A172 (cell line): ENCODE measurements around the gene PLPP3. TPM values are rescaled to one million over a fixed set of nuclear protein-coding genes. Genes with fewer than 3 reads are reported as not detected.
A peak's percentile ranks its signal among the peaks of the same experiment; 100 is the strongest.

Source experiments
- DNase-seq: peaks from one replicate; pipeline ENCODE4 v3.0.0-alpha.2; 2015; ENCODE audit warnings: low spot score
- total RNA-seq: library from RNA; depleted of rRNA; stranded (reverse); fragments of >200 nt; shearing (Covaris generic); gene quantifications from 2 replicates; pipeline ENCODE4 v1.2.3, GENCODE V29; 2014

PLPP3 gene
- total RNA-seq, 1 experiment from 2014 or later, result 2.8 TPM

DNA sequence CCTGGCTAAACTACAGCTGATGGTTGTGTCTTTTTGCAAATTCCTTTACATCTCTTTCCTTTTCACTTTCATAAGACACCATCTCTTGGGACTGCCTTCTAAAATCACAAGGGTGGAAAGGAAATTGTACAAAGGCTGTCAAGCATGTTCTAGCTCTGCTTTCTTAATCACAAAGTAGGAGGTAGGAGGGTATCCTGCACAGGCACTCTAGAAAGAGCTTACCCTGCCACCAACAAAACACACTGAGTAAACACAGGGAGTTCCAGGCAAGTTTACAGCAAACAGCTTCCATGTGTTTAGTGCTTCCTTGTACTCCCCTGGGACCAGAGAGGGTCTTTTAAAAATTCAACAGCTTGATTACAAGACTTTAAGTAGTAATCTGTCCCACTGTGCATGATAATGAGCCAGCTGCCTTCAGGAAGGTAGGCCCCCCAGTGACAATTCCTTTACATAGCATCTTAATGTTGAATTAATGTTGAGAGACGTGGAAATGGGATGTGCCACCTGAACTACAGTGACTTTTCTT, 2.4 kb downstream of the PLPP3 start:
- DNase-seq, result peak; percentile 16

DNA sequence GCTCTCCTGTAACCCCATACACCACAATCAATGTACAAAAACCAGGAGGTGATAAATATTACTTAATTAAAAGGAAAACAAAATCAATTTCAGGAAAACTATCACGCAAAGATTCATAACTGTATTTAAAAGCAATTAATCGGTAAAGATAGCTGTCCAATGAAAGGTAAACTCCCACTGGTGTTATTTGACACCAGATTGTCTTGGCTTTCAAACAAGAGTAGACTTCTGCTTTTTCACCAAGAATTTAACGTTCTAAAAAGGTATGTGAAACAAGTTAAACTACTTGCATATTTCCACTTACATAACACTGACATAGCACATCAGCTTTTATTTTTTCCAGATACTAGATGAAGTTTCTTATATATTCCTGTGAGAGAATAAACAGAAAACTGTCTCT, 3.5 kb downstream of the PLPP3 start:
- DNase-seq, result no peak

DNA sequence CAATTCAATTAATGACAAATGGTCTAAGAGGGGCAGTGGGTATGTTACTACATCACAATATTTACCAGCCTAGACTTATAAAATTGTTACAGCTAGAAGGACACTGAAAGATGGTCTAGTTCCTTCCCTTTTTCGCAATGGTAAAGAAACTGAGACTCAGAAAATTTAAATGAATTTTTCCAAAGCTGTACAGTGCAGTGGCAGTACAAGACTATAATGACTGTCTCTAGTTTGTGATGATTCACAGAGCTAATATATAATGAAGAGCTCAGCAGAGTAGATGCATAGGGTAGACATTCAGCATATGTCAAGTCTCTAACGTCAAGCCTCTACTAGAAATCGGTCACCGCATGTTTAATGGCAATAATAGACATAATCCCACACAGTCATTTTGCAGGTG, 4.6 kb downstream of the PLPP3 start:
- no peak for DNase-seq

DNA sequence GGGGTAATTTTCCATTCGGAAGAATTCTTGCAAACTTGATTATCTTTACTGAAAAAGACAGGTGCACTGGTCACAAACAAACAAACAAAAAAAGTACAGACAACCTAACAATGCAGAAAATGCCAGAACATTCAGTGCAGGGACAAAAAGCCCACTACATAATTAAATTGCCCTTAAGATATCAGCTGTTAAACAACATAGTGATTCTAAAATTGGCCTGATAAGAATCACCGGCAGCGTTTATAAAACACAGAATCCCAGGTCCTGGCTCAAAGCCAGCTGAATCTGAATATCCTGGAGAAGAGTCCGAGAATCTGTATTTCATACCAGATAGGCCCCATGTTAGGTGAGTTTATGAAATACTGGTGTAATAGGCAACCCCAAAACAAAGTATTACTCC, 6.1 kb downstream of the PLPP3 start:
- DNase-seq, result no peak

DNA sequence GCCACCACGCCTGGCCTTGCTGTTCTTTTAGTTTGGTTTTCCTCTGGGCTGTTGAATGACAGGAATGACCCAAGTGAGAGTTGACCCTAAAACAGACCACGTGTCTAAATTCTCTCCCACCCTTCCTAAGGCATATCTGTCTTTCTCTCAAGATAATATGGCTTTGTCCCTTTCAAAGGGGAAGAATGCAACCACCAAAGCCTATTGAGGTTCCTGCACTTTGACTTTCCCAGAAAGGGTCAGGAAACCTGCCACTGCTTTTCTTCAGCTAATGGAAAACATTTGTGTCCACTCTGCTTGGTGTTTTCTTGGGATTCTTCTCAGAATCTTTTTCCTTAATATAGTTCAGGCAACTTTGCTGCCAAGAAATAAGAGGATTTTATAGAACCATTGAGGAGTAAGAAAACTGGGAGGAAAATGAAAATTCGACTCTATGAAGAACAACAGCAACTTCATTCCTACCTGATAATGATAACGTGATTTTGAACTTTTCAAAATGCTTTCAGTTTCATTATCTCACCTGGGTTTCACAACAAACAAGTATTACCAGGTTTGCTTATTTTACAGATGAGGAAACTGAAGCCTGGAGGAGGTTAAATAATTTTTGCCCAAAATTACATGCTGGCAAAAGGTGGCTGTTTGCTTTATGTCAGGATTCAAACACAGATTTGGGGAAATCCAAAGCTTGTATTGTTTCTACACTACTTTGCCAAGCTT, 6.9 kb downstream of the PLPP3 start:
- DNase-seq, result no peak

DNA sequence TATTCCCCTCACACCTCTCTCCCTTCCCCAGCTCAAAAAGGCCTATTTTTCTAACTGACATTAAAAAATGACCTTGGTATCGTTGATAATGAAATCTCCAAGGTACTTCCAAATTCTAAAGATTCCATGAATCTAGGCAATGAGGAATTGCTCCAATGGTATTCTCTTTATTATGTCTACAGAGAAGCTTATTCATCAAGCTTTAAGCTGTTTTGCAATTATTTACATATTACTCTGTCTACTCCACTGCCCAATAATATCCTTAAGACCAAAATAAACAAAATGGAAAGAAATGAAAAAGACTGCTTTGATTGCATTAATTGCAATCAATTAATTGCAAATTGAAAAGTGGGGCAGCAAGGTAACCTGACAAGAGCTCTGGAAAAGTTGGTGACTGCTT, 7.9 kb downstream of the PLPP3 start:
- no peak for DNase-seq

DNA sequence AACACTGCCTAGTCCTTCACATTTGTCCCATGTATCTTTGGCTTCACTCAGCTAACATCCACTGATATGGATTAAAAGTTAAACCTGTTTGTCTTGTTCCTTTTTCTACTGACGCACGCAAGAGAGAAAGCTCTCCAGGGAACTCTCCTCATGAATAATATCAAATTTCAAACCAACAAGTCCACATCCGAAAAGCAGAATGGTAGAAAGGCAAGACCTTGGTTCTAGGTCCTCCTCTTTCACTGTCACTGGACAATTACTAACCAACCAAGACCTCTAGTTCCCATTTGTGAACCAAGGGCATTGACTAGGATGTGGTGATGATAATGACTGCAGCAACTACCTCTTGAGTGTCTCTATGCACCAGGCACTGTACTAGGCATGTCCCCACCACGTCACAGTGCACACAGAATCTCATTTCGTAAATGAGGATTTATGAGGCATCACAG, 8.4 kb downstream of the PLPP3 start:
- DNase-seq, result no peak

DNA sequence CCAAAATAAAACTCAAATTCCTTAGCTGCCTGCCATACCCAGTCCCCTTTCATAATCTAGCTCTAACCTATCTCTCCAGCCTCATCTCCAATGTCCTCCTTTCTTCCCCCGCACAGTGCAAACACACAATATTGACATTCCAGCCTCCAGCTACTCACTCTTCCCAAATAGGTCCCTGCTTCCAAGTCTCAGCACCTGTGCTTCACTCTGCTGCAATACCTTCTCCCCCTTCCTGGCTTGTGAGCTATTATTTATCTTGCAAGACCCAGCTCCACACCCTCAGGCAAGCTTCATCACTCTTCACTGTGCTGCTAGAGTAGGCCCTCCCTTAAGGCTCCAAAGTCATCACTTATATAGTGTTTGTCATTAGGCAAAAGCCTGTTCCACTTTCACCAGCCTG, 9.7 kb downstream of the PLPP3 start:
- DNase-seq, result no peak

DNA sequence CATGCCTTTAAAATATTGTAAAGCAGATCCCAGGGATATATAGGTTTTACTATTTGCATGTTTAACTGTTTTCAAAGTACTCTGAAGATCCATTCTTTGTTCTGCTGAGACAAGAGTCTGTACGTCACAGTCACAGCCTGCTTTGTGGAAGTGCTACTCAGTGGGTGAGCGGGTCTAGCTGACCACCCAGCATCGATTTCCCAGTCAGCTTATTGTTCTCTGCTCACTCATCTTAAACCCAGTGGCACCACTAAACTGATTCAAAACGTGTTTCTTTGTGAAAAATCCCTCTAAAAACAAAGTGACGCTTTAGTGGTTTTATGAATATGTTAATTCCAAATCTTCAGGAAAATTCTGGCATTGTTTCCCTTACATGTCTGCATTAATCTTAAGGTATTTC, 12.4 kb downstream of the PLPP3 start:
- DNase-seq, result no peak

DNA sequence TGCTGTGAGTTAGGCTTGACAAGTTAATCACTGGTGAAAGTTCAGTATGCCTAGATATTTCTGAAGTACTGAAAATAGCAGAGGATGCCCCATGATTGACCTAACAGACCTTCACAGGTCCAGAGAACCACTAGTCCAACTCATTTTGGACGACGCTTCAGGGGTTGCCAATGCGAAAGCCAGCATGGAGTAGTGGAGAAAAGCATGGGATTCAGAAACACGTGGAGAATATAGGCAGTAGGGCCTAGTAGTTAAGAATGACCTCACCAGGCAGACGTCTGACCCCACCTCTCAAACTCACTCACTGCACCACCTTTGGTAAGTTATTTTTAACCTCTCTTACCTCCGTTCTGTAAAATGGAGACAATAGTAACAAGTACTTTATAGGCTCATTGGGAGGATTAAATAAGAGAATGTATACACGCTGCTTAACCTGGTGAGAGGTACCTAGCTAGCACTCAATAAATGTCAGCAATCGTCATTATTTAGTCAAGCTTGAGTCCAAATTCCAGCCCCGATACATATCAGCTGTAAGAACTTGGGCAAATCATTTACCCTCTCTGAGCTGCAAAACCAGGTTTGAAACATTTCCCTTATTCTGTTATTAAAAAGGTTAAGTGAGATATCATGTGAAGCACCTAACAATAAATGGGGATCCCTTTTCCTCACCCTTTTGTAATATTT, 13.2 kb downstream of the PLPP3 start:
- no peak for DNase-seq

DNA sequence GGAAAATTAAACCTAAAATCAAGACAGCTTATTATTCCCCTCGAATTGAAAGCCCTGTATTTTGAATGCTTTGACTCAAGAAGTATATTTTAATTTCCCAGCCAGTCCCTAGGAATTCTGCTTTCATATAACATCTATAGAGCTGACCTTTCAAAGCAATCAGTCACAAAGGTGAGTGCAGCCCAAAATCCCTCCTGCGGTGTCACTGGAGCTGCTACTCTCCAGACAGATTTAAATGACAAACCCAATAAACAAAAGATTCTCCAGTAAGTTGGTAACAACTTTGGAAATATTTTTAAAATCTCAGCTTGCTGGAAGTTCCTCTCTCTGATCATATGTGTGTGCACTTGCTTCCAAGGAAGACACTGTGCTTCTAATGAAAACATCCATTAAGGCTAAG, 14.7 kb downstream of the PLPP3 start:
- DNase-seq, result no peak

DNA sequence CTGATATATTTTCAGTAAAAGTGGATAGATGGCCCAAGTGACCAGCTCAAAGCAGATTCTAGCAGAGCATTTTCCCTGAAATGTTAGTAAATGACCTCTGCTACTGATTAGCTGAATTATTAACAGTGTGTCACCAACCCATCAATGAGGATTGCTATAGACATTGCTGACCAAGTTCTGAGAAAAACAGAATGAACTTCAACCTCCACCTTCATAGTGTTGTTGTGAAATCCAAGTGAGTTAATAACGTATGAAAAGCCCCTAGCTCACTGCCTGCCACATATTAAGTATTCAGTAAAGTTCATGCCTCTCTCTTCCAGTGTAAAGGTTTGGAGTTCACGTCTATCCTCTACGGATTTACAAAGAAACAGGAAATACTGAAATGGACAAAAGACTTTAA, 15.8 kb downstream of the PLPP3 start:
- DNase-seq, result no peak

DNA sequence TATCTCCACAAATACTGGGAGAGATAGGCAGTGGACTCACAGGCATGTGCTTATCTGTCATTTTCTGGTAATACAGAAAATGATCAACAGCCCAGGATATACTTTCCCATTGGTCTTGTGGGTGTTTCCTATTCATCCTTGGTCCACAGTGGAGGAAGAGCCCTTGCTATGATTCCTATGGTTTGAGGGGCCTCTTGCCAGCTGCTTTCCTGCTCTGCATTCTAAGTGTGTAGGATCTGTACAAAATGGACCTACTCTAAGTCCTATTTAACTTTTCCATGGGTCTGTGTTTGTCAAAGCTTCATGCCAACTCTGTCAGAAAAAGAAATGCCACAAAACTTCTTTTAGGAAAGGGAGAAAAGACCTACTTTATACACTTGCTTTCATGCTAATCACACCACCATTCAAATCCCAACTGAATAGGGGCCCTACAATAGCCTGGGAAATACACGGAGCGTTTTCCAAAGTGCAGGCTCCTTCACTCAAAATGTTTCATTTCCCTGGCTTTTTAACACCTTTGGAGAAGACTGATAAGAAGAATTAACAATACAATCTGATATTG, 16.4 kb downstream of the PLPP3 start:
- DNase-seq, result no peak

DNA sequence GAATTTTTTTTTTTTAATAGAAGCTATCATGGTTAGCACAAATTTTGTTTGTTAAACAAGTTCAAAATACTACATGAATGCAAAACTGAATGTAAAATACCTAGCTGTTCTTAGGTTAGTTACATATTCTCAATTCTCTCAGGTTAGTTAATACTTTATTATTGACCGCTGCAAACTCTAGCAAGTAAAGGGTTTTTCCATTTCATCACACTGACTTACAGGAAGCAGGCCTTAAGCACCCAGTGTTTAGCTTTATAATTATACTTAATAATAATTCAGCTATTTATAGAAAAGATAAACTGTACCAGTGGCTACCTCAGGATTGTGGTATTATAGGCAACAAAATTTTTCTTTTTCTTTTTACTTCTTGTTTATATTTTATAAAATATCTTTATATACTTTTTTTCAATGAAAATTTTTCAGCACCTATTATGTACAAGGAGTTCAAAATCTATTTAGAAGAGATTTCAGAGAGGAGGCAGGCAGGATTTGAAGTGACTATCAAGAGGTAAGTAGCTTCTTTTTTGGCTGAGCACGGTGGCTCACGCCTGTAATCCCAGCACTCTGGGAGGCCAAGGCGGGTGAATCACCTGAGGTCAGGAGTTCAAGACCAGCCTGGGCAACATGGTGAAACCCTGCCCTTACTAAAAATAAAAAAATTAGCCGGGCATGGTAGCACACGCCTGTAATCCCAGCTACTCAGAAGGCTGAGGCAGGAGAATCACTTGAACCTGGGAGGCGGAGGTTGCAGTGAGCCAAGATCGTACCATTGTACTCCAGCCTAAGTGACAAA, 17.9 kb downstream of the PLPP3 start:
- DNase-seq, result no peak

DNA sequence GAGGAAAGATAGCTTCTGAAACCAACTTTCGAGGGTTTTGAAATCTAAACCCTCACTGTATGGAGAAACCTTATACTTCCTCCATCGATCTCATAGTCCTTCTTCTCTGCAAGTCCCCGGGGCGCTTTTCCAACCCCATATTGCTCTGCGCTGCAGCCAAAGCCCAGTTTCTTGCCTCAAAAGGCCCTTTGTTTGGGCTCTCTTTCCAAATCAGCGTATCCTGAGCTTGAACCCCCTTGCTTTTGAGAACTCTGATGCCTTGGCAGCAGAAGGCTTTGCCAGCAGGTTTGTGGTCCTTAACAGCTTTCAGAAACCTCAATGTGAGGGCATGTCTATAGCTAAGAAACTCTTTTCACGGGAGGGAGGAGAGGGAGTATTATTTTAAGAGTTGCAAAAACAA, 21.6 kb downstream of the PLPP3 start:
- DNase-seq, result no peak

DNA sequence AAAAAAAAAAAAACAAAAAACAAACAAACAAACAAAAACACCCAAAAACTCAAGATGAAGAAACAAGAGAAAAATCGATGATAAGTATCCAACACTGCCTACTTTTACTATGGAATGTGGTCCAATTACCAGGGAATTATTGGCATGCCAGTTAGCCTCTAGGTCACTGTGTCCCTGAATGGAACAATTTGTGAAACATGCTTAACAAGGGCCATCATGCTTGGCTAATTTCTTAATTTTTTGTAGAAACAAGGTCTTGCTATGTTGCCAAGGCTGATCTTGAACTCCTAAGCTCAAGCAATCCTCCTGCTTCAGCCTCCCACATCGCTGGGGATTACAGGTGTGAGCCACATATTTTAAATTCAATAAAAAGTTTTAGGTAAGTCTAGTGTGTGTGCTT, 23.9 kb downstream of the PLPP3 start:
- DNase-seq, result no peak

DNA sequence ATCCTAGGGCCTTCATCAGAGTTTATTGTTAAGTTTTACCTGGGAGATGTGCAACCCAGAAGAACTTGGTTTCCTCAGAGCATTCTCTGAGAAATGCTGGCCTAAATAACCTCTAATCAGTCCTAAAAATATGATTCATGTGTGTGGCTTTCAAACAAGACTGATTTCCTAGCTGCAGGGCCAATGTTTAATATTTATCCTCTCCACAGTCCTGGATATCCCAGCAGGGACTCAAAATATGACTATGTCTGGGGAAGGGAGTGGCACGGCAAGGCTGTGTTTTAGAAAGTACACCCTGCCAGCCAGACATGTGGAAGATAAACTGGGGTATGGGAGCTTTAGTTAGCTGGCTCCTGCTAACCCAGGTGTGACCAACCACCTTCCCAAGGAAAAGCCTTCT, 26.3 kb downstream of the PLPP3 start:
- DNase-seq, result no peak

DNA sequence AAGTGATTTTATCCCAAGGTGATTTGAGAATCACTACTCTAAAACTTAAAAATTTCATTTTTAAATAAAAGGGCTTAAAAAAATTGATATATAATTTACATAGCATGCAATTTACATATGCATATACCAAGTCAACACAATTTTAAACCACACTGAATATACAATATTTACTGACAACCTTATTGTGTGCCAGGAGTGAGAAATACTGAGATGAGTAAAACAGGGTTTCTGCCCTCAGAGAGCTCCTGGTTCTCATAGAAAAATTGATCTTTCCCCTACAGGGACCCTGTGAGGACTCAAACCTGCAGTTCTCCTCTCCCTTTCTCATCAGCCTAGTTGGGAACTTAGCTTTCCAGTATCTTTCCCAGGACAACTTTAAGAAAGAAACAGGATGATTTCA, 27.0 kb downstream of the PLPP3 start:
- DNase-seq, result no peak

DNA sequence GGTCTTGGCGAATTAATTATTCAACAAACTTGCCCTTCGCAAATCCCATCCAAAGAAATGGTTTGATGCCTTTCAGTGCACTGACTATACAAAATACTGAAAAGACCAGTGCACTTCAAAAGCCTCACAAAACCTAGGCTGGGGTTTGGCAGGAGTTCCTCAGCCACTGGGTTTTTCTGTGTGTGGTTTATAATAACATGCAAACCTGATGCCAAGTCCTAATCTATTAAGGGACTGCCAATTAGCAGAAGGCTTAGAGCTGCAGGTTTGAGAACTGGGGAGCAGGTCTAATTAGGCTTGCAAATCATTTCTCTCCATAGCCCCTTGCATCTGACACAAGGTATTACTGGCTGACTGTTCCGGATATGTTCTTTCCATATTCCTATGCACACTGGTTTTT, 27.7 kb downstream of the PLPP3 start:
- no peak for DNase-seq

DNA sequence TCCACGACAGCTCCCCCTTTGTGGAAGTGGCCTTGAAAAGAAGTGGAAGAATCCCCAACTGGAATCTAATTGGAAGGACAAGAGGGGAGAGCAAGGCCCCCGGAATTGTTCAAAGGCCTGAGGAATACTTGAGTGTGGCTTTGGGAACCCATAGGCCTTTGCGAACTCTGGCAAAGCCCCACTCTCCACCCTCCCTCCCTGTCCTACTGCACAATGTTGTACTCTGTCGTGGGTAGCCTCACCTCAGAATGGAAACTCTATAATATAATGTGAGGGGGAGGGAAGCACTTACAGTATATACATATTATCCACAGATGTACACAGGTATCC, 28.5 kb downstream of the PLPP3 start:
- DNase-seq, result no peak

DNA sequence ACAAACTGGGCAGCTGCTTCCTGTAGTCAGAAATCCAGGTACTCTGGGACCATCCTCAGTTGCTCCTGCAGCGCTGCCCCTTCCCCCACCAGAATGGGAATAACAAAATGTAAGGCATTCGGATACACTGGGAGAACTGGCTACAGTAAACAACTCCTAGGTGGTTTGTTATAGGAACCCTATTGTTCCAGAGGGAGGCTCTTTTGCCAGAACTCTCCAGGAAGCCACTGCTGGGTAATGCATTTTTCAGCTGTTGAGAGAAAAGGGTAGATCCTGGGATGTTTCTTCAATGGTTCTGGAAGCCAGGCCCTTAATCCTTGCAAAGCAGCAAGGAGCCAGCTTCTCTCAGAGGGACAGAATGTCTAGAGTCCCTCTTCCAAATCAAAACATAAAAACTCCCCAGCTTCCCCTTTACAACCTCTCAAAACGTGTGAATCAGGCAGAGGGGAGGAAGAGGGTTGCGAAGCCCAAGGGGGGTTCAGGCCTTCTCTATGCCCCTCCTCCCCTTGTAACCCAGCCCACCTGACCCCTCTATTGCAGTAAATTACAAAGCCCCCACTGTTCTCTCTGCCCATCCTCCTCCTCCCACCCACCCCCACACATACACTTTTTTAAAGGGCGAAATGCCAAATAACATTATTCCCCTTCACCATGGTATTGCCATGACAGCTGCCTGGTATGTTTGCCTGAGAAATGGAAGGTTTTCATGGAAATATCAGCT, 29.1 kb downstream of the PLPP3 start:
- no peak for DNase-seq

DNA sequence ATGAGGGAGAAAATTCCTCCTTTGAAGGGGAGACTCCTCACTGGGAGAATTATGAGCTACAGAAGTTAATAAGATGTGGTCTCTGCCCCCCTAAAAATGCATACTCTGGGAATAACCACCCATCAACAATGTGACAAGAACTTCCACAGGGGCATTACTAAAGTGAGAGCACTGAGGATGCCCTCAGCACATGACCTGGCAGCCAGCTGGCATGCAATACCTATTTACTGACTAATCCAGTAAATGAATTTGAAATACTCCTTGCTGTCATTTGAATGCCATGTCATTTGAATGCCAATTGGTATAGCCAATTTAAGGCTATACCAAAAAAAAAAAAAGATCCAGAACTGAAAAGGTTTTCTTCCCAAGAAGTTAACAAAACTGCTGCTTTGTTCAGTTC, 30.8 kb downstream of the PLPP3 start:
- no peak for DNase-seq
